WERI-Rb-1 (cell line): ENCODE measurements around the gene TSC22D3.
A peak's percentile ranks its signal among the peaks of the same experiment; 100 is the strongest.

Experiments
- DNase-seq: peaks from one replicate; pipeline ENCODE4 v3.0.0-alpha.2; 2020
- H3K27ac ChIP-seq: fragments of 250-450 bp; sonication (Bioruptor Pico); 2 replicates; pipeline ENCODE4 v1.5.1; 2020; ENCODE audit warnings: mild to moderate bottlenecking, moderate library complexity
- H3K27me3 ChIP-seq: fragments of 250-450 bp; sonication (Bioruptor Pico); 2 replicates; pipeline ENCODE4 v1.5.1; 2021; ENCODE audit warnings: mild to moderate bottlenecking, low read depth, moderate library complexity; ENCODE audit not compliant: insufficient read depth, severe bottlenecking
- H3K36me3 ChIP-seq: fragments of 250-450 bp; sonication (Bioruptor Pico); 2 replicates; pipeline ENCODE4 v1.5.1; 2020; ENCODE audit warnings: mild to moderate bottlenecking, moderate library complexity
- H3K4me3 ChIP-seq: 2 replicates; pipeline ENCODE4 v1.5.1; 2011; ENCODE audit warnings: low read depth, mild to moderate bottlenecking, control low read depth, low read length
- H3K9me3 ChIP-seq: fragments of 250-450 bp; sonication (Bioruptor Pico); 2 replicates; pipeline ENCODE4 v1.5.1; 2021; ENCODE audit warnings: mild to moderate bottlenecking, moderate library complexity; ENCODE audit not compliant: severe bottlenecking
- TF ChIP-seq, protein P1 (sequence below): IDR thresholded peaks from 2 replicates; pipeline ENCODE4 v1.5.1; 2011; ENCODE audit warnings: low read depth, mild to moderate bottlenecking, control low read depth, inconsistent platforms, low read length

TSC22D3 gene

DNA sequence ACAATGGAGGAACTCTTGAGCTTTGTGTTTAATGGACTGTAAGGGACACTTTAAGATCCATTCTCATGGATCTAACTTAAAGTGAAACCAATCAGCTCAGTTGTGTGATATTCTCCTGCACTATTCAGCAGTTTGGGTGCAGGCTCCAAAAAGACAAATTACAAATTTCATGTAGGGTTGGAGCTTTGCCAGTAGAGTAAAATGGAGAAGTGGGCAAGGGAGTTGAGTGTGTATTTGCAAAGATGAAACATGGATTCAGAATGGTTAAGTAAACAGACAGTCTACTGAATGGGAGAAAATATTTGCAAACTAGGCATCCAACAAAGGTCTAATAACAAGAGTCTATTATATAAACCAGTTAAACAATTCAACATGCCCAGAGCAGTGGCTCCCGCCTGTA, 28.8 kb upstream of the TSC22D3 start:
- no peak overlapping the region for H3K4me3 ChIP-seq
- no peak for DNase-seq
- no peak overlapping the region for H3K27ac ChIP-seq
- TF ChIP-seq, protein P1, sequence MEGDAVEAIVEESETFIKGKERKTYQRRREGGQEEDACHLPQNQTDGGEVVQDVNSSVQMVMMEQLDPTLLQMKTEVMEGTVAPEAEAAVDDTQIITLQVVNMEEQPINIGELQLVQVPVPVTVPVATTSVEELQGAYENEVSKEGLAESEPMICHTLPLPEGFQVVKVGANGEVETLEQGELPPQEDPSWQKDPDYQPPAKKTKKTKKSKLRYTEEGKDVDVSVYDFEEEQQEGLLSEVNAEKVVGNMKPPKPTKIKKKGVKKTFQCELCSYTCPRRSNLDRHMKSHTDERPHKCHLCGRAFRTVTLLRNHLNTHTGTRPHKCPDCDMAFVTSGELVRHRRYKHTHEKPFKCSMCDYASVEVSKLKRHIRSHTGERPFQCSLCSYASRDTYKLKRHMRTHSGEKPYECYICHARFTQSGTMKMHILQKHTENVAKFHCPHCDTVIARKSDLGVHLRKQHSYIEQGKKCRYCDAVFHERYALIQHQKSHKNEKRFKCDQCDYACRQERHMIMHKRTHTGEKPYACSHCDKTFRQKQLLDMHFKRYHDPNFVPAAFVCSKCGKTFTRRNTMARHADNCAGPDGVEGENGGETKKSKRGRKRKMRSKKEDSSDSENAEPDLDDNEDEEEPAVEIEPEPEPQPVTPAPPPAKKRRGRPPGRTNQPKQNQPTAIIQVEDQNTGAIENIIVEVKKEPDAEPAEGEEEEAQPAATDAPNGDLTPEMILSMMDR: no peak
- no peaks in the 10 kb centered on the region for H3K36me3 ChIP-seq
- H3K27me3 ChIP-seq: peaks cover 35% of the 10 kb centered on the region
- H3K9me3 ChIP-seq: peaks cover 3% of the 10 kb centered on the region

DNA sequence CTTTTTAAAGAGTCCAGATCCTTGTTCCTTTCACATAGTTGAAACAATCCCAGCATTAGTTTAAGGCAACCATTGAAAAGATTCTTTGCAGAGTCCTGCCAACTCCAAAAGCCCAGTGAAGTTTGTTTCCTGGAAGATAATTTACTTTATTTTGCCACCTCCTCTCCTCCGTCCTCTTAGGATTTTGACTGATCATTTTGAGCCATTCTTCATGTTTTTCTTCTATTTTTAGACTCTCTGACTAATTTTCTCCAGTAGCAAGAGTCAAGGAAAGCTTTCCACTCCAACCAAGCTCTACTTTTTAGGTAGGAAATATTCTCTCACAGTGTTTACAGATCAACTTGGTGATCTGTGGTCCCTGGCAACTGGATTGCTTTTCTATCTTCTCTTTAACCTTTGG, 12.2 kb upstream of the TSC22D3 start:
- Histone ChIP-seq H3K36me3 (no peaks in the 10 kb centered on the region), H3K4me3 (no peak overlapping the region), H3K9me3 (no peaks in the 10 kb centered on the region), H3K27me3 (peaks cover 37% of the 10 kb centered on the region), H3K27ac (no peak overlapping the region)
- no peak for DNase-seq
- TF ChIP-seq, protein P1: no peak

DNA sequence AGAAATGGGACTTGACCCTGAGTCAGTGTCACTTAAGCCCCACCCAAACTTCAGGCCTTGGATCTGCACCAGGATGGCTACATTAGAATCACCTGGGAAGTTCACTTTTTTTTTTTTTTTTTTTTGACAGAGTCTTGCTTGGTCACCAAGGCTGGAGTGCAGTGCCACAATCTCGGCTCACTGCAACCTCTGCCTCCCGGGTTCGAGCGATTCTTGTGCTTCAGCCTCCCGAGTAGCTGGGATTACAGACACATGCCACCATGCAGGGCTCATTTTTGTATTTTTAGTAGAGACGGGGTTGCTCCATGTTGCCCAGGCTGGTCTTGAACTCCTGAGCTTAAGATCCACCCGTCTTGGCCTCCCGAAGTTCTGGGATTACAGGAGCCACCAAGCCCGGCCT, 4.9 kb upstream of the TSC22D3 start:
- H3K9me3 ChIP-seq: no peaks in the 10 kb centered on the region
- DNase-seq: no peak
- TF ChIP-seq, protein P1: no peak
- peaks cover 33% of the 10 kb centered on the region for H3K27me3 ChIP-seq
- H3K27ac ChIP-seq: no peak overlapping the region
- no peak overlapping the region for H3K4me3 ChIP-seq
- H3K36me3 ChIP-seq: no peaks in the 10 kb centered on the region

DNA sequence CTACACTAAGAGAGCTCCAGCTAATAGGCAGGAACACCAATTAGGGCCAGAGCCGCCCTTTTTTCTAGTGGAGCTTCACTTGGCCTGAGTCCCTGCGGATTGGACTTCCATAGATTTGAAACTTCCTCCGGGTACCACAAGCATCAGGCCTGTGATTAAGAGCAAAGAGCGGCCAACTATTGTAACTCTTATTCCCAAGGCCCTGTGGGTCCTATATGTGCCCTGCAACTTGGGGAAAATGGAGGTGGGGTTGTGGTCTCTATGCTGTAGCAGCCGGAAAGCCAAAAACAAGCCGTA, 1.9 kb upstream of the TSC22D3 start, which contains the start of gene NCBP2L:
TSS of gene NCBP2L (plus strand) at position 198 of the 297 bp plus-strand sequence. CDS start 16,488 bp downstream, outside the sequence.
- no peak for DNase-seq
- TF ChIP-seq, protein P1: no peak
- Histone ChIP-seq H3K27ac (no peak within 1 kb of the TSS), H3K4me3 (no peak within 1 kb of the TSS), H3K36me3 (no peaks in the 10 kb centered on the region), H3K27me3 (peaks cover 47% of the 10 kb centered on the region), H3K9me3 (no peaks in the 10 kb centered on the region)

DNA sequence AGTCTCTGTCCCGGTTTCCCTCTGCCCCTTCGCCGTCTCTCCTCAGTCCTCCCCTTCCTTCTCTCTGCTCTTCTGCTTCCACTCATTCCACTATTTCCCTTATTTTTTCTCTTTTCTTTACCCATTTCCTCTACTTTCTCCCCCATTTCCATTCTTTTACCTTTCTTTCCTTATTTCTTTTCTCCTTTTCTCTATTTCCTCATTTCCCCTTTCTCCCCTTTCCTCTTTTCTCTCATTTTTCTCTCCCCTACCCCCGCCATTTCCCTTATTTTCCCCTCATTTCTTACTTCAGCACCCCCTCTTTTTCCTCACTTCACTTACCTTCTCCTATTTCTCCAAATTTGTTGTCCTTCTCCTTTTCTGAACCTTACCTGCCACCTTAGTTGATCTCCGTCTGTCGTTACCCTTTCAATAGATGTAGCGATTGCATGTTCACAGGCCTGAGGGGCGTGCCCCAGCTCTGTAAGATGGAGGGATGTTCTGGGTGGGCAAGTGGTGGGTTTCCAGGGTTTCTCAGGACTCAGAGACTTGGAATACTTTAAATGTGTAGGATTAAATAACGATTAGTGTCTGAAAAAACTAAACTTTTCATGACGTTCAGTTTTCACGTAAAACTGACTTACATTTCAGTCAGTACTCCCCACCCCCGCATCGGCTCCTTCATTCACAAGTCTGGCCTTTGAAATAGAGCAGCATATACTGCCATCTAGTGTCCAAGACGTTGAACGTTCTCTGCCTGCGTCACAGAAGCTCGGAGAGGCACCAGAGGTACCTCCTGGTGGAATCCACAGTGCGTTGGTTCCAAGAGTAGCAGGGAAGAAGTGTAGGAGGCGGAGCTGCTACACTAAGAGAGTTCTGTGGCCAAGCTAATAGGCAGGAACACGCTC, 1.3 kb upstream of the TSC22D3 start:
- no peaks in the 10 kb centered on the region for H3K9me3 ChIP-seq
- no peak overlapping the region for H3K27ac ChIP-seq
- H3K27me3 ChIP-seq: peaks cover 48% of the 10 kb centered on the region
- TF ChIP-seq, protein P1: peak; percentile 64
- H3K36me3 ChIP-seq: no peaks in the 10 kb centered on the region
- DNase-seq: peak; percentile 71
- peak overlapping the region; percentile 40 for H3K4me3 ChIP-seq
